K562 (cell line): ENCODE results near the gene LAT. TPM values are rescaled to one million over a fixed set of nuclear protein-coding genes. Genes with fewer than 3 reads are reported as not detected.

Experiments used
- CBFA2T3 ChIP-seq: fragments of 450-650 bp; IDR thresholded peaks from 2 replicates; pipeline ENCODE4 v1.6.1; 2017
- CBX3 ChIP-seq, 2 experiments: IDR thresholded peaks; 1 replicate in 1 of 2; 2 replicates in 1 of 2; pipeline ENCODE4 v1.6.1; 2012; ENCODE audit warnings: inconsistent platforms in 2 of 2, low read length in 2 of 2, borderline replicate concordance in 1 of 2, control low read depth in 1 of 2
- CCNT2 ChIP-seq: IDR thresholded peaks from 2 replicates; pipeline ENCODE4 v1.6.1; 2011; ENCODE audit warnings: borderline replicate concordance, low read depth, mild to moderate bottlenecking, moderate library complexity, mixed read lengths, low read length; ENCODE audit not compliant: insufficient read length; ENCODE audit errors: extremely low read depth
- HMGN3 ChIP-seq: IDR thresholded peaks from 2 replicates; pipeline ENCODE4 v1.6.1; 2011; ENCODE audit warnings: borderline replicate concordance, low read depth, mild to moderate bottlenecking, mixed read lengths, low read length; ENCODE audit not compliant: insufficient read length; ENCODE audit errors: extremely low read depth
- MEF2D ChIP-seq: conservative IDR thresholded peaks from 2 replicates; pipeline ENCODE4 v1.6.1; 2016; ENCODE audit warnings: low read depth, missing genetic modification characterization, missing compliant biosample characterization
- NKRF ChIP-seq: fragments of 450-650 bp; IDR thresholded peaks from 2 replicates; pipeline ENCODE4 v1.6.1; 2016; ENCODE audit warnings: borderline replicate concordance
- OTX1 ChIP-seq: fragments of 450-650 bp; formaldehyde crosslinking; IDR thresholded peaks from 2 replicates; pipeline ENCODE4 v1.4.0; 2022; ENCODE audit warnings: mild to moderate bottlenecking
- PML ChIP-seq: IDR thresholded peaks from 2 replicates; pipeline ENCODE4 v1.6.1; 2012; ENCODE audit warnings: low read length, inconsistent platforms
- RAD51 ChIP-seq: fragments of 450-650 bp; IDR thresholded peaks from 2 replicates; pipeline ENCODE4 v1.7.1; 2016; ENCODE audit warnings: low read depth, mild to moderate bottlenecking, borderline replicate concordance
- ZNF140 ChIP-seq: fragments of 250-450 bp; sonication (Bioruptor Pico); IDR thresholded peaks from 2 replicates; pipeline ENCODE4 v1.8.0; 2021; ENCODE audit warnings: moderate library complexity, mild to moderate bottlenecking, inconsistent platforms
- ZNF318 ChIP-seq, 2 experiments: fragments of 450-650 bp; IDR thresholded peaks; 2 replicates each; pipeline ENCODE4 v1.6.1; 2016; ENCODE audit warnings: mild to moderate bottlenecking in 2 of 2, borderline replicate concordance in 1 of 2, low read depth in 1 of 2, moderate library complexity in 1 of 2
- ZNF57 ChIP-seq: fragments of 450-650 bp; formaldehyde crosslinking; IDR thresholded peaks from 2 replicates; pipeline ENCODE4 v1.4.0; 2020; ENCODE audit warnings: mild to moderate bottlenecking, moderate library complexity
- ZNF639 ChIP-seq, 2 experiments: fragments of 200-800 bp in 1 of 2; sonication (Bioruptor generic) in 1 of 2; sonication (generic) in 1 of 2; formaldehyde crosslinking in 1 of 2; IDR thresholded peaks in 1 of 2; conservative IDR thresholded peaks in 1 of 2; 2 replicates each; pipeline versions ENCODE4 v1.5.0 to v1.6.1; 2016 to 2020; ENCODE audit warnings: missing compliant biosample characterization in 1 of 2, missing genetic modification characterization in 1 of 2, missing genetic modification reagents in 1 of 2
- ZNF695 ChIP-seq: fragments of 450-650 bp; formaldehyde crosslinking; IDR thresholded peaks from 2 replicates; pipeline ENCODE4 v1.4.0; 2020; ENCODE audit warnings: mild to moderate bottlenecking, moderate library complexity
- ZNF707 ChIP-seq: fragments of 250-450 bp; sonication (Bioruptor Pico); conservative IDR thresholded peaks from 2 replicates; pipeline ENCODE4 v1.8.0; 2022; ENCODE audit warnings: inconsistent platforms, mild to moderate bottlenecking, moderate library complexity
- polyA plus RNA-seq, 8 experiments: library from polyadenylated mRNA; depleted of rRNA in 4 of 8; stranded (reverse) in 5 of 8; unstranded in 3 of 8; fragments of >200 nt; fragmentation: Nextera tagmentation in 2 of 8; fragmentation: Illumina TruSeq in 1 of 8; extraction: Ambion mirVana in 2 of 8; extraction: Trizol in 1 of 8; gene quantifications; 2 replicates each; pipeline versions ENCODE4 v1.2.1 to v1.2.3, GENCODE V29; 2011 to 2014; ENCODE audit warnings: inconsistent platforms in 1 of 8, missing spikeins in 1 of 8
- total RNA-seq, 7 experiments: library from RNA; depleted of rRNA in 6 of 7; stranded (reverse); fragments of >200 nt in 6 of 7; fragmentation: Illumina TruSeq in 2 of 7; extraction: Trizol in 2 of 7; gene quantifications; 2 replicates each; pipeline versions ENCODE4 v1.2.1 to v1.2.3, GENCODE V29; 2011 to 2021; ENCODE audit warnings: low replicate concordance in 1 of 7
- TF ChIP-seq, protein P1 (sequence below): sonication (generic); formaldehyde crosslinking; IDR thresholded peaks from 2 replicates; pipeline ENCODE4 v1.5.0; 2020; ENCODE audit warnings: missing genetic modification reagents

Gene LAT
- total and polyA plus RNA-seq, 9 of the 15 experiments (the other 6 are each of a cell fraction or from before 2014, with no cell fraction given): 0.40 to 4.2 (median 1.3) TPM

DNA sequence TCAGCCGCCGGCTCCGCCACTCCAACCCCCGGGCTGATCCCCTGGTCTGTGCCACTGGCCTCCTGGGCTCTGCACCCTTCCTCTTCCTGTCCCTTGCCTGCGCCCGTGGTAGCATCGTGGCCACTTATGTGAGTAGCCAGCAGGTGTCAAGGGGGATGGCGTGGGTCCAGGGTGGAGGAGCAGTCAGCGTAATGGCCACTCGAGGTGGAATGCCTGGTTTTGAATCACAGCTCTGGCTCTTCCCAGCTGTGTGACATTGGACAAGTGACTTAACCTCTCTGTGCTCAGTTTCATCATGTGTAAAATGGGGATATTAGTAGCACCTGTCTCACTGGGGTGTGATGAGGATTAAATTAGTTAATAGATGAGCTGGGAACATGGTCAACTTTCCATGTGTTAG, 2.4 kb upstream of the LAT start (continued):
- TF ChIP-seq ZNF318 (IDR thresholded peaks at IDR 0.05; ENCODE audit: borderline replicate concordance in 1 of 2, low read depth in 1 of 2): no peak
- no peak for TF ChIP-seq PML
- TF ChIP-seq ZNF140: no peak
- no peak for TF ChIP-seq ZNF695 (CRISPR knock-in tag)
- TF ChIP-seq CCNT2: no peak
- no peak for TF ChIP-seq RAD51
- no peak for TF ChIP-seq MEF2D (tag)
- TF ChIP-seq ZNF707 (CRISPR knock-in tag): no peak
- no peak for TF ChIP-seq ZNF639 (CRISPR knock-in tag; conservative IDR thresholded peaks at IDR 0.05 in 1 of 2, IDR thresholded peaks at IDR 0.05 in 1 of 2)
- TF ChIP-seq NKRF: no peak
- TF ChIP-seq CBX3 (IDR thresholded peaks at IDR 0.05; ENCODE audit: borderline replicate concordance in 1 of 2, low read length in 2 of 2): peak in 1 of 2 experiments; percentile 13; a peak in 1 of 3 replicates
- TF ChIP-seq CBFA2T3: no peak
- no peak for TF ChIP-seq OTX1 (CRISPR knock-in tag)
- TF ChIP-seq, protein P1, sequence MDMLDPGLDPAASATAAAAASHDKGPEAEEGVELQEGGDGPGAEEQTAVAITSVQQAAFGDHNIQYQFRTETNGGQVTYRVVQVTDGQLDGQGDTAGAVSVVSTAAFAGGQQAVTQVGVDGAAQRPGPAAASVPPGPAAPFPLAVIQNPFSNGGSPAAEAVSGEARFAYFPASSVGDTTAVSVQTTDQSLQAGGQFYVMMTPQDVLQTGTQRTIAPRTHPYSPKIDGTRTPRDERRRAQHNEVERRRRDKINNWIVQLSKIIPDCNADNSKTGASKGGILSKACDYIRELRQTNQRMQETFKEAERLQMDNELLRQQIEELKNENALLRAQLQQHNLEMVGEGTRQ: no peak
- TF ChIP-seq HMGN3: no peak
- no peak for TF ChIP-seq ZNF57 (CRISPR knock-in tag)
